ENCODE results near the gene LRRC75B. TPM values are rescaled to one million over a fixed set of nuclear protein-coding genes. Genes with fewer than 3 reads are reported as not detected.
A peak's percentile ranks its signal among the peaks of the same experiment; 100 is the strongest.

The LRRC75B gene
- total and polyA plus RNA-seq, 2 of the 13 experiments (the other 11 are each of a cell fraction or from before 2014, with no cell fraction given), result 11.8 to 34.8 TPM

DNA sequence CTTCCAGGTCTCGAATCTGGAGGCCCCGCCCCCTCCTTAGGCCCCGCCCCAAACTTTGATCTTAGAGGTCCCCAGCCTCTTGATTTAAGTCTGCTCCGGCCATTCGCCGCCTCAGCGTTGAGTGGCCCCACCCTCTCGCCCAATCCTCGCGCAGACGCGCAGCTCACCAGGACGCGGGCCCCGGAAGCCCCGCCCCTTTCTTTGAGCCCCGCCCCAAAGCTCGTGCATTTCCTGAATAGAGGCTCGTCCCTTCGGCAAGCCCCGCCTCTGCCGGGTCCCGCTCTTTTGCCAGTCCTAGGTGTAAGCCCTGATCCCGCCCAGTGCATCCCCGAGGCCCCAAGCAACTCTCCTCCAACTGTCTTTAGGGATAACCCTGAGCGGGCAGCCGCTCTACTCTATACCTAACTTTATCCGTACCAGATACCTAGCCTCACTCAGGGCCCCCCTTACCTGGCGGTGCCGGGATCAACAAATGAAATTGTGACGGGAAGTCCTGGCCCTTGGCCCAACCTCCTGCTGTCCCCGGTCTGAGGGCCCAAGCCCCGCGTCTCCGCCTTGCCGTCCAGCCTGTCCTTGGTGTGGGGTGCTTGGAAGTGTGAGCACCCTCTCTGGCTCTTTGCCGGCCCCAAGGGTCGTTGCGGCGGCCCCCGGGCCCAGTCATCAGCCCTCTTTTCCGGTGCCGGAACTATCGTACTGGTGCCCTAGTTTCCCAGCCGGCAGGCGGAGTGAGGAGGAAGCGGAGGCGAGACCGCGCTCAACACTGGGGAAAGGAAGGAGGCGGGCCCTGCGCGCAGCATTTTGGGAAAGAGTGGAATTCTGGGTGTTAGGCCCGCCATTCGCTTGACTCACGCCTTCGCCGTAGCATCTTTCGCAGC is 37.5 kb downstream of the LRRC75B start, which contains the start of gene SNRPD3 (continued):
- TF ChIP-seq ZFP36 (IDR thresholded peaks at IDR 0.05; ENCODE audit: borderline replicate concordance, low read depth, low read length, partially characterized antibody), result no peak
- TF ChIP-seq, protein P1, sequence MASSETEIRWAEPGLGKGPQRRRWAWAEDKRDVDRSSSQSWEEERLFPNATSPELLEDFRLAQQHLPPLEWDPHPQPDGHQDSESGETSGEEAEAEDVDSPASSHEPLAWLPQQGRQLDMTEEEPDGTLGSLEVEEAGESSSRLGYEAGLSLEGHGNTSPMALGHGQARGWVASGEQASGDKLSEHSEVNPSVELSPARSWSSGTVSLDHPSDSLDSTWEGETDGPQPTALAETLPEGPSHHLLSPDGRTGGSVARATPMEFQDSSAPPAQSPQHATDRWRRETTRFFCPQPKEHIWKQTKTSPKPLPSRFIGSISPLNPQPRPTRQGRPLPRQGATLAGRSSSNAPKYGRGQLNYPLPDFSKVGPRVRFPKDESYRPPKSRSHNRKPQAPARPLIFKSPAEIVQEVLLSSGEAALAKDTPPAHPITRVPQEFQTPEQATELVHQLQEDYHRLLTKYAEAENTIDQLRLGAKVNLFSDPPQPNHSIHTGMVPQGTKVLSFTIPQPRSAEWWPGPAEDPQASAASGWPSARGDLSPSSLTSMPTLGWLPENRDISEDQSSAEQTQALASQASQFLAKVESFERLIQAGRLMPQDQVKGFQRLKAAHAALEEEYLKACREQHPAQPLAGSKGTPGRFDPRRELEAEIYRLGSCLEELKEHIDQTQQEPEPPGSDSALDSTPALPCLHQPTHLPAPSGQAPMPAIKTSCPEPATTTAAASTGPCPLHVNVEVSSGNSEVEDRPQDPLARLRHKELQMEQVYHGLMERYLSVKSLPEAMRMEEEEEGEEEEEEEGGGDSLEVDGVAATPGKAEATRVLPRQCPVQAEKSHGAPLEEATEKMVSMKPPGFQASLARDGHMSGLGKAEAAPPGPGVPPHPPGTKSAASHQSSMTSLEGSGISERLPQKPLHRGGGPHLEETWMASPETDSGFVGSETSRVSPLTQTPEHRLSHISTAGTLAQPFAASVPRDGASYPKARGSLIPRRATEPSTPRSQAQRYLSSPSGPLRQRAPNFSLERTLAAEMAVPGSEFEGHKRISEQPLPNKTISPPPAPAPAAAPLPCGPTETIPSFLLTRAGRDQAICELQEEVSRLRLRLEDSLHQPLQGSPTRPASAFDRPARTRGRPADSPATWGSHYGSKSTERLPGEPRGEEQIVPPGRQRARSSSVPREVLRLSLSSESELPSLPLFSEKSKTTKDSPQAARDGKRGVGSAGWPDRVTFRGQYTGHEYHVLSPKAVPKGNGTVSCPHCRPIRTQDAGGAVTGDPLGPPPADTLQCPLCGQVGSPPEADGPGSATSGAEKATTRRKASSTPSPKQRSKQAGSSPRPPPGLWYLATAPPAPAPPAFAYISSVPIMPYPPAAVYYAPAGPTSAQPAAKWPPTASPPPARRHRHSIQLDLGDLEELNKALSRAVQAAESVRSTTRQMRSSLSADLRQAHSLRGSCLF (CRISPR knock-in tag; IDR thresholded peaks at IDR 0.05; ENCODE audit: borderline replicate concordance), result peak; percentile 58; the same call in 1 of the 2 replicates
- TF ChIP-seq ZNF317 (CRISPR knock-in tag; IDR thresholded peaks at IDR 0.05), result peak; percentile 91
- TF ChIP-seq, protein P2, sequence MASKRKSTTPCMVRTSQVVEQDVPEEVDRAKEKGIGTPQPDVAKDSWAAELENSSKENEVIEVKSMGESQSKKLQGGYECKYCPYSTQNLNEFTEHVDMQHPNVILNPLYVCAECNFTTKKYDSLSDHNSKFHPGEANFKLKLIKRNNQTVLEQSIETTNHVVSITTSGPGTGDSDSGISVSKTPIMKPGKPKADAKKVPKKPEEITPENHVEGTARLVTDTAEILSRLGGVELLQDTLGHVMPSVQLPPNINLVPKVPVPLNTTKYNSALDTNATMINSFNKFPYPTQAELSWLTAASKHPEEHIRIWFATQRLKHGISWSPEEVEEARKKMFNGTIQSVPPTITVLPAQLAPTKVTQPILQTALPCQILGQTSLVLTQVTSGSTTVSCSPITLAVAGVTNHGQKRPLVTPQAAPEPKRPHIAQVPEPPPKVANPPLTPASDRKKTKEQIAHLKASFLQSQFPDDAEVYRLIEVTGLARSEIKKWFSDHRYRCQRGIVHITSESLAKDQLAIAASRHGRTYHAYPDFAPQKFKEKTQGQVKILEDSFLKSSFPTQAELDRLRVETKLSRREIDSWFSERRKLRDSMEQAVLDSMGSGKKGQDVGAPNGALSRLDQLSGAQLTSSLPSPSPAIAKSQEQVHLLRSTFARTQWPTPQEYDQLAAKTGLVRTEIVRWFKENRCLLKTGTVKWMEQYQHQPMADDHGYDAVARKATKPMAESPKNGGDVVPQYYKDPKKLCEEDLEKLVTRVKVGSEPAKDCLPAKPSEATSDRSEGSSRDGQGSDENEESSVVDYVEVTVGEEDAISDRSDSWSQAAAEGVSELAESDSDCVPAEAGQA (IDR thresholded peaks at IDR 0.05; ENCODE audit: low read depth), result peak; percentile 87
- TF ChIP-seq, protein P2 (CRISPR knock-in tag; IDR thresholded peaks at IDR 0.05; ENCODE audit: borderline replicate concordance), result no peak
- TF ChIP-seq SIX4 (CRISPR knock-in tag; IDR thresholded peaks at IDR 0.05), result peak; percentile 74
- no peak for TF ChIP-seq NFIB (CRISPR knock-in tag; IDR thresholded peaks at IDR 0.05; ENCODE audit: borderline replicate concordance)
- TF ChIP-seq, protein P3, sequence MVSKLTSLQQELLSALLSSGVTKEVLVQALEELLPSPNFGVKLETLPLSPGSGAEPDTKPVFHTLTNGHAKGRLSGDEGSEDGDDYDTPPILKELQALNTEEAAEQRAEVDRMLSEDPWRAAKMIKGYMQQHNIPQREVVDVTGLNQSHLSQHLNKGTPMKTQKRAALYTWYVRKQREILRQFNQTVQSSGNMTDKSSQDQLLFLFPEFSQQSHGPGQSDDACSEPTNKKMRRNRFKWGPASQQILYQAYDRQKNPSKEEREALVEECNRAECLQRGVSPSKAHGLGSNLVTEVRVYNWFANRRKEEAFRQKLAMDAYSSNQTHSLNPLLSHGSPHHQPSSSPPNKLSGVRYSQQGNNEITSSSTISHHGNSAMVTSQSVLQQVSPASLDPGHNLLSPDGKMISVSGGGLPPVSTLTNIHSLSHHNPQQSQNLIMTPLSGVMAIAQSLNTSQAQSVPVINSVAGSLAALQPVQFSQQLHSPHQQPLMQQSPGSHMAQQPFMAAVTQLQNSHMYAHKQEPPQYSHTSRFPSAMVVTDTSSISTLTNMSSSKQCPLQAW (CRISPR knock-in tag; IDR thresholded peaks at IDR 0.05), result peak; percentile 94
- TF ChIP-seq RORA (CRISPR knock-in tag; IDR thresholded peaks at IDR 0.05), result no peak
- TF ChIP-seq PAX8 (CRISPR knock-in tag; IDR thresholded peaks at IDR 0.05; ENCODE audit: borderline replicate concordance), result no peak; the same call in 1 of the 2 replicates
- TF ChIP-seq ZNF674 (CRISPR knock-in tag; IDR thresholded peaks at IDR 0.05; ENCODE audit: low read depth), result no peak
- peak; percentile 55 for TF ChIP-seq DNMT1 (CRISPR knock-in tag; IDR thresholded peaks at IDR 0.05)
- TF ChIP-seq ZNF850 (CRISPR knock-in tag; conservative IDR thresholded peaks at IDR 0.05), result no peak
- peak; percentile 27; the same call in 1 of the 2 replicates for TF ChIP-seq ZNF431 (CRISPR knock-in tag; IDR thresholded peaks at IDR 0.05; ENCODE audit: borderline replicate concordance, low read depth)
- no peak for TF ChIP-seq ZBTB21 (CRISPR knock-in tag; IDR thresholded peaks at IDR 0.05)
- peak; percentile 89; the same call in 1 of the 2 replicates for TF ChIP-seq SSRP1 (CRISPR knock-in tag; IDR thresholded peaks at IDR 0.05)

Measured in HepG2 (cell line).